ENCODE data around the gene ARHGEF9.

The ARHGEF9 gene

DNA sequence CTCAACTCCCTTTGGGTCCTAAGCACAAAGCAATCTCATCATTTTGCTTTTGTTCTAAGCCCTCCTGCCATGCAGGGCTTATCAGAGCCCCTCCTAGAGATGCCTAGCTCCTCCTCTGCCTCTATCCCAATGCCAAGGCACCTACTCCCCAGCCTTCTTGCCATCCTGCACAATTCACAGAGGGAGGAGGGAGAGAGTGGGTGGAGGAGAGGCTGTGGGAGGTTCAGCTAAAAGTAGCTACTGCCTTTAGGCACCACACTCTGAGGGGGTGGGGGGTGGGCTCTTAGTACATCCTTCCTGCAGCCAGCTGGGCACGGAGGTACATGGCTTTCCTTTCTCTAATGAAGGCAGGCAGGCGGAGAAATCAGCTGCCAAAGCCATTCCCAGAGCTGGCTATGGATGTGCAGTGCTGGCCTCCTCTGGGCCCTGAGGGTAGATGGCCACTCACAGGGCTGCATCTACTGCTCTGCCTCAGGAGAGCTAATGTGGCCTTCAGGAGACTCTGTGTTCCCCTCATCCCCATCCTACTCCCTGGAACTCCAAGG, 40.1 kb downstream of the ARHGEF9 start:
- no peak for DNase-seq

DNA sequence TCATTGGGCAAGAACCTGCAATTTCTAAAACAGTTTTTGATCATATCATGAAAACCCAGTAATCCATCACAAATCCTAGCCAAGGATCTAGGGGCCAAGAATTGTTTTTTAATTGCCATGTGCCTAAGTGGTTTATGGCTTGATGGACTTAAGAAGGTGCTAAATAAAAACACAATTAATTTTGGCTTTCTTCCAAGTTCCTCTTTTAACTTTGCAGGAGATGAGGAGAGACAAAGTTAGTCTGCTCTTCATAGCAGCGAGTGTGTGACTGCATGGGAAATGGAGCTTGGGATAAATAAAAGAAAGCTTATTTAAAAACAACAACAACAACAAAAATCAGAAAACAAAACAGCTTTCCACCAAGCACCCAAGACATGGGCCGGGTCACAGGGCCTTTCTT, 41.4 kb downstream of the ARHGEF9 start:
- DNase-seq = no peak

GRCh38 chrX:63740382-63740781, 44.6 kb downstream of the ARHGEF9 start:
- DNase-seq = no peak

- DNase-seq = no peak
Observed at GRCh38 chrX:63739885-63740284, 45.1 kb downstream of the ARHGEF9 start.

DNA sequence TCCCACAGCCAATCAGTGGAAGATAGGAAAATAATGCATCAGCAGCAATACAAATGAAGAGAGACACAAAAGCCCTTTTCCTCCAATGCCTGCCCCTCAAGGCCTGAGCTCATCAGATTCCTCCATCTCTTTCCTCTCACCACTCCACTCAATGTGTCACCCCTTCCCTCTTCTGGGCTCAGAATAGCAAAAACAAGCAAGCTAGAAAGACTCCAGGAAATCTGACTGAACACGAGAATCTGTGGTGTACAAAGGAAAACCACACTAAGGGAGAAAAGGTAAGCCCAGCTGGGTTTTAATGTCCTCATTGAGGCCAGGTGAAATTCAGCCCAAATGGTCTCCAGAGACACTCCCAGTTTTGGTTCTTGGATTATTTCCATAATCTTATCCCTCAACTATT, 46.3 kb downstream of the ARHGEF9 start:
- no peak for DNase-seq

DNA sequence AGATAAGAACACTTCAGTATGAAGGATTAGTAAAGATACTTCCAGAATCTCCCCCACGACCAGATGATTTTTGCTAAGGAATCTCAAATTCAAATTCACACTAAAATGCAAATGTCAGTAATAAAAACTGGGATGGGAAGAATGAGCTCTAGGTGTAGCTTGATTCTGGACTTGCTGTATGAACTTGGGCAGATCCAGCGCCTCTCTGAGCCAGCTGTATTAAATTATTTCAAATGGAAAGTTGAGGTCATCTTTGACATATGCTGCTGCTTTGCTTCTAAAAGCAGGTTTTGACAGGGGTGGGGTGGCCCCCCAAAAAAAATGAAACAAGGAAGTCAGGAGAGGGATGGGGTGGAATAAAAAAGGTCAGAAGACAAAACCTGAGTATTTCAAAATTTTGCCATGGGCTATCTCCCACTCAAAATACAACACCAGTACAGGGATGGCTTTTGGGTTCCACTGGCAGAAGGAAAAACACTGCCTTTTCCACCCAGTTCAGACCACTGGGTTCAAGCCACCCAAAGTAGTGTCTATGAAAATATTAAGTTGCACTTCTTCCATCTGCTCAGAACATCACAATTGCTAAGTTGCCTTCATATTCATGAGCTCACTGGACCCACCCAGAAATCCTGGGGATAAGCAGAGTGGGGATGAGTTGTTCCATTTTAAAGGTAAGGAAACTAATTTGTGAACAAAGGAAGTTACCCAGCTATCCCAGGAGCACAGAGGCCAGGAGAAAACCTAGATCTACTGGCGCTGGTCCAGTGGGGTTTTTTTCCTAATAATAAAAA, 47.7 kb downstream of the ARHGEF9 start:
- no peak for DNase-seq

GRCh38 chrX:63735882-63736281, 49.1 kb downstream of the ARHGEF9 start:
- DNase-seq = no peak

DNA sequence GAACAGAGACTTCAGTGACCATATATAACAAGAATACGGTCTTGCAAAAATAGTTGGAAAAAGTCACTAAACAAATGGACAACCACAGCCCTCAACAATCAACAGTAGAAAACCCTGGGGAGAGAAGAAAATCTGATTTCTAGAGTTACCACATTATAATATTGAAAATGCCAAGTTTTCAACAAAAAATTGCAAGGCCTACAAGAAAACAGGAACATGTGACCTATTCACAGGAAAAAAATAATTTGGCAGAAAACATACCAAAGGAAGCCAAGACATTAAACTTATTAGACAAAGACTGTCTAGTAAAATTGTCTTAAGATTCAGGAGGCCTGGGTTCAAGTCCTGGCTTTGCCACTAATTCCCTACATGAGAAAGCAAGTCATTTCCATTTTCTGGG, 64.7 kb downstream of the ARHGEF9 start:
- no peak for DNase-seq

- DNase-seq = no peak
Observed at GRCh38 chrX:63719633-63720032, 65.4 kb downstream of the ARHGEF9 start.

DNA sequence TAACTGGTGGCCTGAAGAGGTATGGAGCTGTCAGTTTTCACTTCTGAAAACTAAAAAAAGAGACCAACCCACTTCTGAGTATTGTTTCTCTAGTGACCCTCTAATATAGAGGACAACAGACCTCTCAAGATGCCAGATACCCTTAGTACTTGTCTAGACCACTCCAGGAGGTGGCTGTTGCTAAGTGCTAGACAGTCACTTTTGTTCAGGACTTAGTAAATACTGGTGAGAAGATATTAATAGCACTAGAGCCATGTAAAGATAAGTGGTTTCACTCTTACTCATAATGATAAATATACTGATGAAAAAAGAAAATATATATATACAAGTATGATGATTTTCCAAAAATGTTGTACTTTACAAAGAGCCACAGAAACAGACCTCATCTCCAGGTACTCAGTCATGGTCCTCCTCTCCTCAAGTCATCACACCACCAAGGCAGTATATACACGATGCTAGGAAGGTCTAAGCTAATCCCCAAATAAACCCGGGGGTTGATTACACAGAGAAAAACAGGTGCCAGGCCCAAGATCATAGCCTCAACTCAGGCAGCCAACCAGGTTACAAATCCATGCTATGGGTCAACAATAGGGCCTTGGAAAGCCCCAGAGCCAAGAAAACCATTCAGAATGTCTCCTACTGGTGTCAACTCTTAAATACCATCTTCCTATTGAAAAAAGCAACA, 66.9 kb downstream of the ARHGEF9 start:
- DNase-seq = no peak

GRCh38 chrX:63713526-63713925, 71.5 kb downstream of the ARHGEF9 start:
- no peak for DNase-seq

- no peak for DNase-seq
Observed at GRCh38 chrX:63708801-63709200, 76.2 kb downstream of the ARHGEF9 start.

DNA sequence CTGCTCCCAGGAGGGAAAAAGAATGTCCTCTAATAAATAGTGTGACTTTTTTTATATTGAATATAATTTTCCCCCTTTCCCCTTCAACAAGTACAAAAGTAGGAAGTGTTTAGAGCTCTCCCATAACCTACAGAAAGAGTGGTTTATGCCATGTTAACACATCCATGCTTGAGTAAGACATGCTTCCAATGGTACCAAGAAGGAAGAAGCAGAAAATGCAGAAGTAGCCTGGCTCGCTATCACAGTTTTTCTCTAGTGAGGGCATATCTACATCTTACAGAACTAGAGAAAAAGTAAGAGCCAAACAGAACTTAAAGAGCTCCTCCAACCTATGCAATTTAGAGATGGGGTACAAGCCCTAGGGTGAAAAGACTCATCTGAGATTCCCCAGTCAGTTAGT, 82.5 kb downstream of the ARHGEF9 start:
- DNase-seq = no peak

DNA sequence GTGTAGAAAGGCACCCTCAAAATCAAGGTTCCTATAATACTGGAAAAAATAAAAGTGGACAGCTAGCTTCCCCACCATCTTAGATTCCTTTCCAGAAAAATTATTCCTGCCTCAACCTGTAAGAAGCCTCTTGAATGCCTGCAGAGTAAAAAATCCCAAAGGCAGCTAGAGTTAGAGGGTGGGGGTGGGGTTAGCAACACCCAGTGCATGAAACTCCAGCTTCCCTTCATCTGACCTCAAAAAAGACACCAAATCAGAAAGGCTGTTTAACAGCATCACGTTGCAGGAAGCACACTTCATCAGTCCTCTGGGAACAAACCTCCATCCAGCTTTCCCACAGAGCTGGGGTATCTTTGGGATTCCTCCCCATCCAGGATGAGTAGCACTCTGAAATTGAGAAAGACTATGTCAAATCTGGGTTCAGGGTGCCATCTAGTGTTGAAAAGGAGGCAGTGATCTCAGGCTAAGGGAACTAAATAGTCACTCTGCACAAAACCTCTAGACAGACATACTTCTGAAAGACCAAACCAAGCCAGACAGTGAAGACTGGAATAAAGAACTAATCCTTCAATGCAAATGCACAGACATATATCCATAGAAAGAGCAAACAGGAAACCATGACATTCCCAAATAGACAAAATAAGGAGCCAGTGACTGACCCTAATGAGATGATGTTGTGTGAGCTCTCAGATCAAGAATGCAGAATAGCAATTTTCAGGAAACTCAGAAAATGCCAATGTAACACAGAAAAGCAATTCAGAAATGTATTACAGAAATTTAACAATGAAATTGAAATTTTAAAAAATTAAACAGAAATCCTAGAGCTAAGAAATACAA, 97.9 kb downstream of the ARHGEF9 start:
- DNase-seq = no peak

DNA sequence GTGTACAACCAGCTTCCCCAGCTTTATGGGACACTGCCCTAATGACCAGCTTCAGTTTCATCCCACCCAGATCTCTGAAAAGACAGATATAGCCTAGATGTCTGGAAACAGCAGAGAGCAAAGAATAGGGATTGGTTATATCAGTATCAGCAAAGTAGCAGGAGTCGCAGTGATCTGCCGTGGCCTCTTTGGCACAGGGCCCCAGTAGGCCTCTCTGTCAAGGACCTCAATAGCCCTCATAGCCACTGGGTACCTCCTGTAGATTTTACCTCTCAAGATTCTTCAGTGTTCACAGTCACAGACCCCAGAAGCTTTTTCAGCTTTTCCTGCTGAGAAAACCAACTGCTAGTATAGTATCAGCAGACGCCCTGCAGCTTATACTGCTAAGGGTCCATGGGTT, 104.6 kb downstream of the ARHGEF9 start:
- DNase-seq = no peak

DNA sequence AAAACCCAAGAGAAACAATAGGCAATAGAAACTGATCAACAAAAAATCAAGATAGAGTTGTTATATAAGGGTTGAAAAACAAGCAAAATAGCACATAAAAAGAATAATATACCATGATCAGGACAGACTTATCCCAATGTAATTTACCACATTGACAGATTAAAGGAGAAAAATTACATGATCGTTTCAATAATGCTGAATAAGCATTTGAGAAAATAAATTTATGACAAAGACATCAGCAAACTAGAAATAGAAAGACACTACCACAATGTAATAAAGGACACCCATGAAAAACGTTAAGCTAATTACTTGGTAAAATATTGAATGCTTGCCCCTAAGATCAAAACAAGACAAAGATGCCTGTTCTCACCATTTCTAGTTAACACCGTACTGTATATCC, 105.6 kb downstream of the ARHGEF9 start:
- DNase-seq = no peak

DNA sequence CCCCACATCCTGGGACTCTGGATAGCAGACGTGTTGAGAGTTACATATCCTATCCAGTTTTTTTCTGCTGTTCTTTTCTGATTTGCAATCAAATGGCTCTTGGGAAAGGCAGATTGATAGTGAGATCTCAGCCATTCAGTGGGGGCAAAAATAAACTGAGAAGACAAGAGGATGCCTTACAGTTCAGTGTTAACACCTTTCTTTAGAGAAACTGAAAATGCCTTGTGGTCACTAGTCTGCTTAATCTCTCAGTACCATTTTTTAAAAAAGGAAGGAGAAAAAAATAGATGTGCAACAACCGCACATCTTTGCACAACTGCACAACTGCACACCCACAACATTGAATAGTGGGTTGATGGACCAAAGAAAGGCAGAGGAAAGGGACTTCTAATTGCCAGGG, 109.3 kb downstream of the ARHGEF9 start:
- no peak for DNase-seq

- no peak for DNase-seq
Observed at GRCh38 chrX:63673896-63674295, 111.1 kb downstream of the ARHGEF9 start.

- no peak for DNase-seq
Observed at GRCh38 chrX:63664741-63665140, 120.3 kb downstream of the ARHGEF9 start.

DNA sequence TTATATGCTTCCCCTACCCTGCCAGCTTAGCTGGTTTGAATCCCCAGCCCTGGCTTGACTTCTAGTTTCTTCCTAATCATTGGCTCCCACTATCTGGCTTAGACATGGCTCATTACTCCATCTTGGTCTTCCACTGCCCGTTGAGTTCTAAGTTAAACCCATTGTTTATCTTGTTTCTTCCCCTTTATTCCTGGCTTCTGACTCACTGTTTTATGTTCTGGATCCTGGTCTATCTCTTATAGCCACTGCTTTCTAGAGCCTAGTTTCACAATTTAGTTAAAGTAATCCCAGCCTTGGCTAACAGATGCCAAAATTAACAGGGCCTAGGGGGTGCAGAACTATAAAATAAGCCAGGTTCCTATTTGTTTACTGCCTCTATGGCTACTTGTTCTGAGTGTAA, 120.9 kb downstream of the ARHGEF9 start:
- DNase-seq = no peak

DNA sequence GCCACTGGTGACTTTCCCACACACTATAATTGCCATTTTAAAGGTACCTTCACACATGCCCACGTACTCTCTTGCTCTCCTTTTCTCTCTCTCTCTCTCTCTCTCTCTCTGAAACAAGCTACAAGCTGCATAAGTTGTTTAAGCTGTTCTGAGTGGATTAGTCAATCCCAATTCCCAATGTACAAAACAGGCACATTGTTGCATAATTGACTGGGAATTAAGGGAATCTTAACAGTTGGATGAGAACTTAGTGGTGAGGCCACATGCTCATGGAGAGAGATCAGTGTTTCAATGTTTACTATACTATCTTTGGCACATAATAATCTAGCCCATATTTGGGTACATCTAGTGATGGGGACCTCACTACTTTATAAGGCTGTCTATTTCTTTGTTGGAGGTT, 123.3 kb downstream of the ARHGEF9 start:
- no peak for DNase-seq

GRCh38 chrX:63658920-63659319, 126.1 kb downstream of the ARHGEF9 start:
- DNase-seq = no peak

GRCh38 chrX:63657821-63658220, 127.2 kb downstream of the ARHGEF9 start:
- DNase-seq = no peak

Measured in NCI-H69 (cell line).